PC-3 (cell line): ENCODE results near the gene ST14. TPM values are rescaled to one million over a fixed set of nuclear protein-coding genes. Genes with fewer than 3 reads are reported as not detected.

Experiments
- ATAC-seq: fragments of 200-7000 bp; cut with Tn5 transposase; 2 replicates; pipeline ENCODE4 v1.9.1; 2020; ENCODE audit warnings: mild to moderate bottlenecking, moderate library complexity
- BruUV-seq: library from RNA; stranded (reverse); fragments of 400-500 nt; replicated peaks from 2 replicates; lab custom pipeline; 2021; lab: Mats Ljungman, UMichigan
- CTCF ChIA-PET: fragments of 300-600 bp; sonication (Branson Sonifier 250); formaldehyde crosslinking; loops from one replicate; lab custom pipeline; 2022; ENCODE audit warnings: antibody characterized with exemption; lab: Charles Lee
- POLR2A ChIA-PET: fragments of 300-600 bp; sonication (Branson Sonifier 250); formaldehyde crosslinking; loops from one replicate; lab custom pipeline; 2022; ENCODE audit warnings: antibody characterized with exemption; ENCODE audit not compliant: unreplicated experiment; lab: Charles Lee
- DNase-seq: peaks from one replicate; pipeline ENCODE4 v3.0.0-alpha.2; 2015
- H2AFZ ChIP-seq: fragments of 300-600 bp; sonication (generic); 2 replicates; pipeline ENCODE4 v1.6.0; 2016; ENCODE audit warnings: antibody characterized with exemption, low read length
- H3F3A ChIP-seq: fragments of 300-600 bp; sonication (generic); one replicate; pipeline ENCODE4 v1.6.0; 2017; ENCODE audit warnings: antibody characterized with exemption, low read length, control low read depth, mild to moderate bottlenecking; ENCODE audit not compliant: unreplicated experiment
- H3K27ac ChIP-seq: fragments of 300-600 bp; sonication (generic); 2 replicates; pipeline ENCODE4 v1.5.1; 2016; ENCODE audit warnings: mild to moderate bottlenecking, low read length
- H3K27me3 ChIP-seq: fragments of 300-600 bp; sonication (generic); 2 replicates; pipeline ENCODE4 v1.6.1; 2016; ENCODE audit warnings: low read length, mixed read lengths
- H3K36me3 ChIP-seq: fragments of 300-600 bp; sonication (generic); 2 replicates; pipeline ENCODE4 v1.6.1; 2016; ENCODE audit warnings: low read depth, mixed run types, low read length, mixed read lengths
- H3K4me1 ChIP-seq: fragments of 300-600 bp; sonication (generic); 2 replicates; pipeline ENCODE4 v1.5.1; 2016; ENCODE audit warnings: low read length; ENCODE audit not compliant: insufficient read depth
- H3K4me2 ChIP-seq: fragments of 300-600 bp; sonication (generic); 2 replicates; pipeline ENCODE4 v1.6.0; 2016; ENCODE audit warnings: low read length
- H3K4me3 ChIP-seq: fragments of 300-600 bp; sonication (generic); 2 replicates; pipeline ENCODE4 v1.5.1; 2016; ENCODE audit warnings: mild to moderate bottlenecking, low read length, mixed read lengths
- H3K79me2 ChIP-seq: fragments of 300-600 bp; sonication (generic); 2 replicates; pipeline ENCODE4 v1.6.1; 2017; ENCODE audit warnings: low read length, mixed read lengths
- H3K9ac ChIP-seq: fragments of 300-600 bp; sonication (generic); 2 replicates; pipeline ENCODE4 v1.6.0; 2016; ENCODE audit warnings: mild to moderate bottlenecking, low read length
- H3K9me2 ChIP-seq: fragments of 300-600 bp; sonication (generic); replicated peaks from 2 replicates; pipeline ENCODE4 v1.6.1; 2016; ENCODE audit warnings: mixed run types, low read length, mixed read lengths
- H3K9me3 ChIP-seq: fragments of 300-600 bp; sonication (generic); 2 replicates; pipeline ENCODE4 v1.6.1; 2016; ENCODE audit warnings: low read length, mixed read lengths
- H4K20me1 ChIP-seq: fragments of 300-600 bp; sonication (generic); 2 replicates; pipeline ENCODE4 v1.6.1; 2016; ENCODE audit warnings: low read length, mixed read lengths
- CTCF ChIP-seq: fragments of 300-600 bp; sonication (generic); conservative IDR thresholded peaks from 2 replicates; pipeline ENCODE4 v1.5.1; 2017; ENCODE audit warnings: antibody characterized with exemption, low read depth, mild to moderate bottlenecking, low read length
- EZH2 ChIP-seq: fragments of 300-600 bp; sonication (generic); IDR thresholded peaks from one replicate; pipeline ENCODE4 v1.6.1; 2017; ENCODE audit warnings: antibody characterized with exemption, mild to moderate bottlenecking, low read length; ENCODE audit not compliant: unreplicated experiment
- EZH2phosphoT487 ChIP-seq: fragments of 300-600 bp; sonication (generic); IDR thresholded peaks from 2 replicates; pipeline ENCODE4 v1.6.1; 2018; ENCODE audit warnings: mild to moderate bottlenecking, antibody characterized with exemption, low read length, borderline replicate concordance
- intact Hi-C: fragments of 100-400 bp; cut with micrococcal nuclease; formaldehyde crosslinking; loops from 2 replicates; pipeline ENCODE4 v1.9.0; 2023
- total RNA-seq: library from RNA; depleted of rRNA; stranded (reverse); fragments of >200 nt; gene quantifications from 2 replicates; pipeline ENCODE4 v1.2.3, GENCODE V29; 2014

ST14 gene
- total RNA-seq, 1 experiment from 2014 or later = 231 TPM

- Histone ChIP-seq H4K20me1 (0 out of 2 replicates have a peak, but pooled peaks cover 8% of the 10 kb centered on the region), H3K9ac (no peak overlapping the region), H3K27me3 (no peaks in the 10 kb centered on the region), H3K79me2 (peaks cover 34% of the 10 kb centered on the region), H3K4me3 (no peak overlapping the region), H2AFZ (no peak overlapping the region), H3K27ac (no peak overlapping the region), H3K4me1 (no peaks in the 10 kb centered on the region), H3K36me3 (peaks cover 6% of the 10 kb centered on the region; the same call in 1 of the 2 replicates), H3K9me3 (no peaks in the 10 kb centered on the region), H3K9me2 (no peaks in the 10 kb centered on the region), H3K4me2 (no peak overlapping the region), H3F3A (no peaks in the 10 kb centered on the region)
- no peak for TF ChIP-seq CTCF
- no peak for TF ChIP-seq EZH2phosphoT487
- no peak for TF ChIP-seq EZH2
- BruUV-seq = no TSS peak
- DNase-seq = no peak
- intact Hi-C loops = no loop called here
- no peak for ATAC-seq
- POLR2A ChIA-PET = no interaction called here
- CTCF ChIA-PET = no interaction called here
These were observed 30.1 kb downstream of the ST14 start for GRCh38 chr11:130189492-130190210.

- Histone ChIP-seq H3F3A (no peaks in the 10 kb centered on the region), H3K9ac (no peak overlapping the region), H3K27me3 (no peaks in the 10 kb centered on the region), H3K9me2 (no peaks in the 10 kb centered on the region), H3K79me2 (peaks cover 27% of the 10 kb centered on the region), H4K20me1 (0 out of 2 replicates have a peak, but pooled peaks cover 8% of the 10 kb centered on the region), H3K9me3 (no peaks in the 10 kb centered on the region), H2AFZ (no peak overlapping the region), H3K36me3 (peaks cover 8% of the 10 kb centered on the region; the same call in 1 of the 2 replicates), H3K4me3 (no peak overlapping the region), H3K27ac (no peak overlapping the region), H3K4me1 (no peaks in the 10 kb centered on the region), H3K4me2 (no peak overlapping the region)
- CTCF ChIA-PET = no interaction called here
- TF ChIP-seq EZH2phosphoT487 (no peak), CTCF (no peak), EZH2 (no peak)
- POLR2A ChIA-PET = no interaction called here
- no peak for DNase-seq
- ATAC-seq = no peak
- intact Hi-C loops = no loop called here
- BruUV-seq = no TSS peak
These were observed 30.8 kb downstream of the ST14 start for GRCh38 chr11:130190371-130190881.

GRCh38 chr11:130191896-130192295, 32.3 kb downstream of the ST14 start:
- intact Hi-C loops = no loop called here
- H3F3A ChIP-seq = no peaks in the 10 kb centered on the region
- no peaks in the 10 kb centered on the region for H3K4me1 ChIP-seq
- TF ChIP-seq EZH2phosphoT487 = no peak
- no peak for TF ChIP-seq CTCF
- no peak for TF ChIP-seq EZH2
- H3K27me3 ChIP-seq = no peaks in the 10 kb centered on the region
- no peak overlapping the region for H3K9ac ChIP-seq
- H3K4me2 ChIP-seq = no peak overlapping the region
- H3K9me3 ChIP-seq = no peaks in the 10 kb centered on the region
- DNase-seq (no peak), ATAC-seq (no peak)
- CTCF ChIA-PET = no interaction called here
- H3K79me2 ChIP-seq = peaks cover 12% of the 10 kb centered on the region
- no TSS peak for BruUV-seq
- no peaks in the 10 kb centered on the region for H3K9me2 ChIP-seq
- H2AFZ ChIP-seq = no peak overlapping the region
- H3K27ac ChIP-seq = no peak overlapping the region
- H4K20me1 ChIP-seq = 0 out of 2 replicates have a peak, but pooled peaks cover 6% of the 10 kb centered on the region
- H3K36me3 ChIP-seq = peaks cover 16% of the 10 kb centered on the region
- no peak overlapping the region for H3K4me3 ChIP-seq
- POLR2A ChIA-PET = no interaction called here
